Measurements from ENCODE around the gene MYLK3. TPM values are rescaled to one million over a fixed set of nuclear protein-coding genes. Genes with fewer than 3 reads are reported as not detected.
"Not testable (repeated sequence)": the region's sequence is repeated elsewhere in the genome, so short reads cannot be mapped to it uniquely, and the experiment has no call there.

The MYLK3 gene
- total RNA-seq, 1 donor = under 0.01 TPM

GRCh38 chr16:46788891-46789474 is 40.8 kb upstream of the MYLK3 start:
- TF ChIP-seq CTCF (IDR thresholded peaks at IDR 0.05; ENCODE audit: insufficient read depth, low read length) = no peak
- no peak overlapping the region for H3K4me3 ChIP-seq (ENCODE audit: low read depth, low read length)
- no peak for DNase-seq (ENCODE audit: low read depth)

GRCh38 chr16:46787909-46788308 is 39.8 kb upstream of the MYLK3 start:
- no peak overlapping the region for H3K4me3 ChIP-seq (ENCODE audit: low read depth, low read length)
- no peak for TF ChIP-seq CTCF (IDR thresholded peaks at IDR 0.05; ENCODE audit: insufficient read depth, low read length)
- DNase-seq (ENCODE audit: low read depth) = no peak

- no peak for DNase-seq (ENCODE audit: low read depth)
- no peak for TF ChIP-seq CTCF (IDR thresholded peaks at IDR 0.05; ENCODE audit: insufficient read depth, low read length)
- no peak overlapping the region for H3K4me3 ChIP-seq (ENCODE audit: low read depth, low read length)
These were observed 37.1 kb upstream of the MYLK3 start for GRCh38 chr16:46785076-46785845.

GRCh38 chr16:46784569-46784968 is 36.4 kb upstream of the MYLK3 start:
- not testable (repeated sequence) for DNase-seq (ENCODE audit: low read depth); H3K4me3 ChIP-seq (ENCODE audit: low read depth, low read length)

- H3K4me3 ChIP-seq (ENCODE audit: low read depth, low read length) = no peak overlapping the region
- TF ChIP-seq CTCF (IDR thresholded peaks at IDR 0.05; ENCODE audit: insufficient read depth, low read length) = no peak
- no peak for DNase-seq (ENCODE audit: low read depth)
These were observed 35.7 kb upstream of the MYLK3 start for GRCh38 chr16:46783800-46784199.

- no peak overlapping the region for H3K4me3 ChIP-seq (ENCODE audit: low read depth, low read length)
- TF ChIP-seq CTCF (IDR thresholded peaks at IDR 0.05; ENCODE audit: insufficient read depth, low read length) = no peak
- no peak for DNase-seq (ENCODE audit: low read depth)
These were observed 34.2 kb upstream of the MYLK3 start for GRCh38 chr16:46782320-46782719.

- no peak for DNase-seq (ENCODE audit: low read depth)
- TF ChIP-seq CTCF (IDR thresholded peaks at IDR 0.05; ENCODE audit: insufficient read depth, low read length) = no peak
- no peak overlapping the region for H3K4me3 ChIP-seq (ENCODE audit: low read depth, low read length)
These were observed 29.7 kb upstream of the MYLK3 start for GRCh38 chr16:46777804-46778203.
